Measurements from ENCODE around the gene IGSF9B.

GRCh38 chr11:134001596-134001995 is 44.8 kb upstream of the IGSF9B start:
- TF ChIP-seq CTCF (IDR thresholded peaks at IDR 0.05) (no peak), POLR2AphosphoS5 (IDR thresholded peaks at IDR 0.05) (no peak), POLR2A (IDR thresholded peaks at IDR 0.05) (no peak), EP300 (IDR thresholded peaks at IDR 0.05) (no peak)

Data from gastroesophageal sphincter (tissue), 3 donors.